ENCODE data around the gene KRTAP5-8.
"Not testable (repeated sequence)": the region's sequence is repeated elsewhere in the genome, so short reads cannot be mapped to it uniquely, and the experiment has no call there.

KRTAP5-8 gene

DNA sequence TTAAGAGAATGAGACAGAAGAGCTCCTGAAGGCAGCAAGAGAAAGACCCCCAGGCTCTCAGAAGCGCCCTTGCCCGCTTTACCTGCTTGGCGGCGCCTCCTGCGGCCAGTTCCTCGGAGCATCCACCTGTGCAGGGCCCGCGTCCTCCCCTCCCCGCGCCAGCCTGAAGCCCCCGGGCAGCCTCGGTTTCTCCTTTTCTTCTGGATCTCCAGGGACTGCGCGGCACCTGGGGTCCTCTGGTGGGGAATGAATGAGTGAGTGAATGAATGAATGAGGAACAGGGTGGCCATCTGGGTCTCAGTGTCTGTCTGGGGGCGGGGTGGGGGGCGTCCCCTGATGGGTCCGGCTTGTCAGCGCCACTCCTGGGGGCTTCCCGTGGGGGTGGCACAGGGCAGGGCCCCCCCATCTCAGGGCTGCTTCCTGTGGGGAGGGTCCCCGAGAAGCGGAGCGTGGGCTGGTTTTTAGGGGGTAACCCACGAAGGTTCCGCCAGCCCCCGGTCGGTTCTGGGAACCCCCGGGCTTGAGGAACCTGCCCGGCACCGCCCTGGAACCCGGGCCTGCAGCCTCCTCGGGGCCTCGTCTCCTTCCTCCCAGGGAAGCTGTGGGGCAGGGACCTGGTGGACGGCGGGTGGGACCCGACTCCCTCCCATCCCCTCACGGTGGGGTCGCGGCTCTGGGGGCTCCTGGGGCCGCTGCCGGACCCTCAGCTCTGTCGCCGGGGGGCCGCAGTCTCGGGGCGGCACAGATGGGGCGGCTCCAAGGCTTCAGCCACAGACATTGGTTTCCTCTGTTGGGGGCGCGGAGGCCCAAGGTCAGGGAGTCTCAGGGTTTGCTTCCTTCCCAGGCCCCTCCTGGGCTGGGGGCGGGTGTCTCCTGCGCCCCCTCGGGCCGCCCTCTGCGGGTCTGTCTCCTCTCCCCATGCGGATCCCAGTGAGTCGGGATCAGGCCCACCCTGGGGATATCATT is 19.0 kb upstream of the KRTAP5-8 start:
- no peak for DNase-seq

- no peak for DNase-seq
Observed at GRCh38 chr11:71519546-71519945, 18.3 kb upstream of the KRTAP5-8 start.

GRCh38 chr11:71525188-71525937 is 12.5 kb upstream of the KRTAP5-8 start:
- no peak for DNase-seq

DNA sequence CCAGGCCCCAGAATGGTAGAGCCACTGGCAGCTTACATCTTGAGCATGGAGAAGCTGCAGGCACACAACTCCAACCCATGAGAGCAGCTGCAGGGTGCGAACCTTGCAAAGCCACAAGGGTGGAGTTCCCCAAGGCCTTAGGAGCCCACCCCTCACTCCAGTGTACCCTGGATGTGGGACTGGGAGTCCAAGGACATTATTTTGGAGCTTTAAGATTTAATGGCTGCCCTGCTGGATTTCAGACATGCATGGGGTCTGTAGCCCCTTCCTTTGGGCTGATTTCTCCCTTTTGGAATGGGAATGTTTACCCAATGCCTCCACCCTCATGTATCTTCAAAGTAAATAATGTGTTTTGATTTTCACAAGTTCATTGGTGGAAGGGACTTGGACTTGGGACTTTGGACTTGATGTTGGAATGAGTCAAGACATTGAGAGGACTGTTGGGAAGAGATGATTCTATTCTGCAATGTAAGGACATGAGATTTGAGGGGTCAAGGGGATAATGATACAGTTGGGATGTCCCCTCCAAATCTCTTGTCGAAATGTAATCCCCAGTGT is 11.8 kb upstream of the KRTAP5-8 start:
- no peak for DNase-seq

DNA sequence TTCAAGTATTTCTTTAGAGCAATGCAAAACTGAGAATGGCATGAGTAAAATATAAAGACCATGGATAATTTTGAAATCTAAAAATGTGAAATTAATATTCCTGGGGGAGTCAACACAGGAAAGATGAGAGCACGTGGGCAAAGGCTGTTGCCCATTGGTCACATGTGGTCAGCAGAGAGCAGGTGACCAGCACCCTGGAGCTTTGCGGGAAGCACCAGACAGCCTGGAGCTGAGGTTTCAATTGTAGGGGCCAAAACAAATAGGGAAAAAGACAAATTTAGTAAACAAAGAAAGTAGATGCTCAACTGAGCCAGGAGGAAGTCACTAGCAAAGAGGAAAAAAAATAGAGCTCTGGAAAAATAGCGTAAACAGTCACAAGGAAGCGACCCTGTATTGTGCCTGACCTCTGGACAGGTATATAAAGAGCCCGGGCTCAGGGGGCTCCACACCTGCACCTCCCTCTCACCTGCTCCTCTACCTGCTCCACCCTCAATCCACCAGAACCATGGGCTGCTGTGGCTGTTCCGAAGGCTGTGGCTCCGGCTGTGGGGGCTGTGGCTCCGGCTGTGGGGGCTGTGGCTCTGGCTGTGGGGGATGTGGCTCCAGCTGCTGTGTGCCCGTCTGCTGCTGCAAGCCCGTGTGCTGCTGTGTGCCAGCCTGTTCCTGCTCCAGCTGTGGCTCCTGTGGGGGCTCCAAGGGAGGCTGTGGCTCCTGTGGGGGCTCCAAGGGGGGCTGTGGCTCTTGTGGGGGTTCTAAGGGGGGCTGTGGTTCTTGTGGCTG is 10.8 kb upstream of the KRTAP5-8 start, which contains the start of gene KRTAP5-7:
Gene KRTAP5-7 (plus strand): TSS at position 472 of the 780 bp plus-strand sequence. CDS start 34 bp downstream, at position 506.
- DNase-seq = not testable (repeated sequence)

DNA sequence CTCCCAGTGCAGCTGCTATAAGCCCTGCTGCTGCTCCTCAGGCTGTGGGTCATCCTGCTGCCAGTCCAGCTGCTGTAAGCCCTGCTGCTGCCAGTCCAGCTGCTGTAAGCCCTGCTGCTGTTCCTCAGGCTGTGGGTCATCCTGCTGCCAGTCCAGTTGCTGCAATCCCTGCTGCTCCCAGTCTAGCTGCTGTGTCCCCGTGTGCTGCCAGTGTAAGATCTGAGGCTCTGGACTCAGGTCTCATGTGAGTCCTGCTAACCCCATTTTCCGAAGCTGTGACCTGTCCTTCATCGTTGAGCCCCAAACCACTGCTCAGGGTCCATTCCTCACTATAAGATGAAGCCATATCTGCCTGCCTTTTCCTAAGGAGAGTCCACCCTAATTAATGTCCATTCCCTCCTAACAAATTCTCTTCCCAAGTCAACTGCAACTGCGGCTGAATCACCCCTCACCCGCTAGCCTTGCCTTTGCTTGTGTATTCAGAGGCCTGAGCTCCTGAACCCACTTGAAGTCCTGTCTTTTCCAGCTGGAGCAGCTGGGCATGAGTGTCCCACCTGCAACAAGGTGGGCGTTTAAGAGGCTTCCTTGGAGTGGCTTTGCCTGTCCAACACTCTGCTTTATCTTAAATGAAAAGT is 10.1 kb upstream of the KRTAP5-8 start:
- no peak for DNase-seq

GRCh38 chr11:71530602-71531001 is 7.2 kb upstream of the KRTAP5-8 start:
- no peak for DNase-seq

GRCh38 chr11:71532036-71532610 is 5.7 kb upstream of the KRTAP5-8 start:
- no peak for DNase-seq

- DNase-seq = not testable (repeated sequence)
Observed at GRCh38 chr11:71534711-71535608, 2.9 kb upstream of the KRTAP5-8 start.

- DNase-seq = no peak
Observed at GRCh38 chr11:71535825-71536224, 2.0 kb upstream of the KRTAP5-8 start.

DNA sequence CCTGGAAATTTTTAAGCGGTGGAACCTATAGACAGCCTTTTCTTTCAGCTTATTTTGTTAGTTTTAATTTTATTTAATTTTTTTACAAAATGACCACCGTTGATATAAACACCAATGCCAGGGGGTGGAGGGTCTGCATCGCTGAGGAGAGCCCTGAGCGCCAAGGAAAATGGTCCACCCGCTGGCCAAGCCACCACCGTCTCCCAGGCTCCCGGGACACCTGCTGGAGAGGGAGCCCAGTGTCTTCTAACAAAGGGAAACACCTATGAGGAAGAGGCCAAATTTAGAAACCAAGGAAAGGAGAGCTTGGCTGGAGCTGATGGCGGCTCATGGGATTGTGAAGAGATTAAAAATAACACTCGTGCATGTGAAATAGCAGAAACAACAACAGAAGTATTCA is 288 bp upstream of the KRTAP5-8 start:
- no peak for DNase-seq

- DNase-seq = no peak
Observed at GRCh38 chr11:71538666-71538990, 803 bp downstream of the KRTAP5-8 start.

GRCh38 chr11:71539017-71539416 is 1.2 kb downstream of the KRTAP5-8 start:
- no peak for DNase-seq

DNA sequence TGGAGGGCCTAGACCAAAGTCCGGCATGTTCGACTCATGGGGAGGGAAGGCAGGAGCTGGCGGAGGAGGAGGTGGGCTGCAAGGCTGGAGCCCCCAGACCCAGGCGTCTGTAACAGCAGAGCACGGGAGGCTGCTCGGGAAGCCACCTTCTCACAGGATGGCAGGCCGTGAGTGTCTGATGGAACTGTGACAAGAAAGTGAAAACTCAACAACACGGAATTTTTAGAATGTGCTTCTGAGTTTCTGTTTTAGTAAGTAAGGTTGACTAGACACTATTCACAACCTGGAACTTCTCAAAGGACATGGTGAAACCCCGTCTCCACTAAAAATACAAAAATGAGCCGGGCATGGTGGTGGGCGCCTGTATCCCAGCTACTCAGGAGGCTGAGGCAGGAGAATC is 2.1 kb downstream of the KRTAP5-8 start:
- not testable (repeated sequence) for DNase-seq

- not testable (repeated sequence) for DNase-seq
Observed at GRCh38 chr11:71540521-71541304, 2.9 kb downstream of the KRTAP5-8 start.

DNA sequence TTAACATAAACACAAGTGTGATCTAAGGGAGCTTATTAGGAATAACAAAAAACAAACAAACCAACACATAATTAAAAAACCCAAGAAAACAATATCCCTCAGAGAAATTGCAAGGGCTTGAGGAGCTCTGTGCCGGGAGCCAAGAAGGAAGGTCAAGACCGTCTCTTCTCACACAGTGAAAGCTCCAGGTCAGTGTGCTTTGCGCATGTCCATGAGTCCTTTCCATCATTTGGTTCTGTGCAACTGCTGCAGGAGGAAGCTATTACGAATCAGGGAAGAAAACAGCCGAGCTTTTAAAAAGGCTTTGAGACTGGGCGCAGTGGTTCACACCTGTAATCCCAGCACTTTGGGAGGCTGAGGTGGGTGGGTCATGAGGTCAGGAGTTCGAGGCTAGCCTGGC is 4.6 kb downstream of the KRTAP5-8 start:
- no peak for DNase-seq

GRCh38 chr11:71542879-71543777 is 5.3 kb downstream of the KRTAP5-8 start:
- no peak for DNase-seq

GRCh38 chr11:71543866-71544265 is 6.0 kb downstream of the KRTAP5-8 start:
- DNase-seq = no peak

Measured in midbrain (tissue), 1 donor.